Hepatocyte (in vitro differentiated cells): Measurements from ENCODE around the gene CLK2.

Source experiments
- CTCF ChIP-seq: fragments of 200-600 bp; sonication (generic); IDR thresholded peaks from 2 replicates; pipeline ENCODE4 v1.5.1; 2016; ENCODE audit warnings: antibody characterized with exemption, mild to moderate bottlenecking; ENCODE audit not compliant: poor library complexity
- EZH2 ChIP-seq: fragments of 200-600 bp; sonication (generic); IDR thresholded peaks from 2 replicates; pipeline ENCODE4 v1.6.1; 2016; ENCODE audit warnings: antibody characterized with exemption, mild to moderate bottlenecking, borderline replicate concordance

GRCh38 chr1:155273343-155274245 lies at the start of gene CLK2:
- no peak for TF ChIP-seq CTCF
- TF ChIP-seq EZH2: no peak
